Gastroesophageal sphincter (tissue), 3 donors: ENCODE results near the gene TGFA.

Experiments
- CTCF ChIP-seq, 4 experiments: fragments of 200-600 bp in 2 of 4; fragments of 450-650 bp in 2 of 4; sonication (generic) in 1 of 4; IDR thresholded peaks; one replicate each; pipeline ENCODE4 v1.5.1; 2017 to 2019; ENCODE audit warnings: antibody characterized with exemption in 4 of 4, mild to moderate bottlenecking in 2 of 4, moderate library complexity in 2 of 4
- EP300 ChIP-seq: sonication (generic); formaldehyde crosslinking; IDR thresholded peaks from one replicate; pipeline ENCODE4 v1.6.1; 2017; ENCODE audit warnings: antibody characterized with exemption, mild to moderate bottlenecking
- POLR2A ChIP-seq, 2 donors: fragments of 450-650 bp; IDR thresholded peaks; one replicate each; pipeline ENCODE4 v1.6.1; 2017; ENCODE audit warnings: antibody characterized with exemption in 2 of 2, mild to moderate bottlenecking in 2 of 2, moderate library complexity in 1 of 2
- POLR2AphosphoS5 ChIP-seq: sonication (generic); formaldehyde crosslinking; IDR thresholded peaks from one replicate; pipeline ENCODE4 v1.6.1; 2017; ENCODE audit warnings: antibody characterized with exemption

DNA sequence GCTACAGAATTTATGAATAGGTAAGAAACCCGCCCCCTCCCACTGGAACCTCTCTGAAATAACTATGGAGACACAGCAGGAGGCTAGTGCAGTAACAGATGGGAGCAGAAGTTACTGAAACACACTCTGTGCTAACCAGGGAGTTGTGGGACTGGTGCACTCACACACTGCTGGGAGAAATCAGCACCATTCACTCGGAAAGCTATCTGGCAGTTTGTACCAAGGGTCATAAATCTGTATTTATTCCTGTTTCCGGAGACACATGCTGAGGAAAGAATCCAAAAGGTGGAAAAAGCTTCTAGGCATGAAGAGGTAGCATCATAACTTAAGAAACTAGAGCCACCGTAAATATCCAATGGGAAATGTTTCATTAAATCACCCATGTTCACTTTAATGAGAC, 39.9 kb downstream of the TGFA start:
- TF ChIP-seq POLR2A (IDR thresholded peaks at IDR 0.05) (no peak), CTCF (IDR thresholded peaks at IDR 0.05) (no peak), EP300 (no peak), POLR2AphosphoS5 (no peak)
